ENCODE measurements around the gene FANCL.
"Not testable (repeated sequence)": the region's sequence is repeated elsewhere in the genome, so short reads cannot be mapped to it uniquely, and the experiment has no call there.

GRCh38 chr2:58251331-58252201 is 10.4 kb upstream of the FANCL start:
- TF ChIP-seq POLR2AphosphoS5, CTCF (IDR thresholded peaks at IDR 0.05): not testable (repeated sequence)
